DND-41 (cell line): Measurements from ENCODE around the gene LGR6.

Source experiments
- EZH2 ChIP-seq: IDR thresholded peaks from 3 replicates; pipeline ENCODE4 v1.6.1; 2012; ENCODE audit warnings: borderline replicate concordance, low read depth, mild to moderate bottlenecking, moderate library complexity, low read length, inconsistent platforms; ENCODE audit not compliant: severe bottlenecking
- TF ChIP-seq, protein P1 (sequence below): IDR thresholded peaks from 2 replicates; pipeline ENCODE4 v1.5.1; 2012; ENCODE audit warnings: borderline replicate concordance, low read length, moderate library complexity, mild to moderate bottlenecking; ENCODE audit not compliant: poor library complexity, severe bottlenecking; ENCODE audit errors: extremely low read depth

DNA sequence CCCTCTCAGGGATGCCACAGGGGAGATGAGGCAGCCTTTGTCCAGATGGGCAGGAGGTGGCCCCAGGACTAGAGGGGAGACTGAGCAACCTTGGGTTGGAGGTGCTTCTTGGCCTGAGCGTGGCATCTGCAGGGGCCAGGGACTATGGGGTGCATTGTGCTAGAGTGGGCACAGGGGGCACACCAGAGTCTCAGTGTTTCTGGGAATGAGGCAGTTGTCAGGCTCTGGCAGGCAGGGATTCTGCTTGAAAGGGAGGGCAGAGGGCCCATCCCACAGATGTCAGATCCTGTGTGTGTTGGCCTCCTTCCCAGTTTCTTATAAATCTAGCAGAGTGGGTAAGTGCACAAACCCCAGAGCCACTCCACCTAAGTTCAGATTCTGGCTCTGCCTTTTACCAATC is 13.7 kb downstream of the LGR6 start:
- TF ChIP-seq, protein P1, sequence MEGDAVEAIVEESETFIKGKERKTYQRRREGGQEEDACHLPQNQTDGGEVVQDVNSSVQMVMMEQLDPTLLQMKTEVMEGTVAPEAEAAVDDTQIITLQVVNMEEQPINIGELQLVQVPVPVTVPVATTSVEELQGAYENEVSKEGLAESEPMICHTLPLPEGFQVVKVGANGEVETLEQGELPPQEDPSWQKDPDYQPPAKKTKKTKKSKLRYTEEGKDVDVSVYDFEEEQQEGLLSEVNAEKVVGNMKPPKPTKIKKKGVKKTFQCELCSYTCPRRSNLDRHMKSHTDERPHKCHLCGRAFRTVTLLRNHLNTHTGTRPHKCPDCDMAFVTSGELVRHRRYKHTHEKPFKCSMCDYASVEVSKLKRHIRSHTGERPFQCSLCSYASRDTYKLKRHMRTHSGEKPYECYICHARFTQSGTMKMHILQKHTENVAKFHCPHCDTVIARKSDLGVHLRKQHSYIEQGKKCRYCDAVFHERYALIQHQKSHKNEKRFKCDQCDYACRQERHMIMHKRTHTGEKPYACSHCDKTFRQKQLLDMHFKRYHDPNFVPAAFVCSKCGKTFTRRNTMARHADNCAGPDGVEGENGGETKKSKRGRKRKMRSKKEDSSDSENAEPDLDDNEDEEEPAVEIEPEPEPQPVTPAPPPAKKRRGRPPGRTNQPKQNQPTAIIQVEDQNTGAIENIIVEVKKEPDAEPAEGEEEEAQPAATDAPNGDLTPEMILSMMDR, result peak; percentile 30
- TF ChIP-seq EZH2, result no peak
